Measurements from ENCODE around the gene CARD14. TPM values are rescaled to one million over a fixed set of nuclear protein-coding genes. Genes with fewer than 3 reads are reported as not detected.
A peak's percentile ranks its signal among the peaks of the same experiment; 100 is the strongest.

Gene CARD14
- total and polyA plus RNA-seq, 12 donors = 0.11 to 0.33 (median 0.14) TPM; not detected in 6

- Histone ChIP-seq H3K36me3 (peaks cover 0 to 61% (median 0%) of the 10 kb centered on the region in 9 donors), H3K27ac (peak overlapping the region in 1 of 10 donors; percentile 5), H3K9me3 (no peaks in the 10 kb centered on the region), H3K27me3 (no peaks in the 10 kb centered on the region), H3K4me1 (peaks cover 0 to 32% (median 0%) of the 10 kb centered on the region in 9 donors), H3K4me3 (no peak overlapping the region)
- intact Hi-C loops (cut with DNase I) = loop anchor here in 1 of 10 donors (10.0 kb wide), 1 partner anchor 108 kb away; the partner anchor contains the start of gene EIF4A3
- ATAC-seq (peak in 5 of 8 donors; percentile 43 to 66 (median 54)), DNase-seq (peak in 1 of 2 donors; percentile 52)
- TF ChIP-seq, protein P1, sequence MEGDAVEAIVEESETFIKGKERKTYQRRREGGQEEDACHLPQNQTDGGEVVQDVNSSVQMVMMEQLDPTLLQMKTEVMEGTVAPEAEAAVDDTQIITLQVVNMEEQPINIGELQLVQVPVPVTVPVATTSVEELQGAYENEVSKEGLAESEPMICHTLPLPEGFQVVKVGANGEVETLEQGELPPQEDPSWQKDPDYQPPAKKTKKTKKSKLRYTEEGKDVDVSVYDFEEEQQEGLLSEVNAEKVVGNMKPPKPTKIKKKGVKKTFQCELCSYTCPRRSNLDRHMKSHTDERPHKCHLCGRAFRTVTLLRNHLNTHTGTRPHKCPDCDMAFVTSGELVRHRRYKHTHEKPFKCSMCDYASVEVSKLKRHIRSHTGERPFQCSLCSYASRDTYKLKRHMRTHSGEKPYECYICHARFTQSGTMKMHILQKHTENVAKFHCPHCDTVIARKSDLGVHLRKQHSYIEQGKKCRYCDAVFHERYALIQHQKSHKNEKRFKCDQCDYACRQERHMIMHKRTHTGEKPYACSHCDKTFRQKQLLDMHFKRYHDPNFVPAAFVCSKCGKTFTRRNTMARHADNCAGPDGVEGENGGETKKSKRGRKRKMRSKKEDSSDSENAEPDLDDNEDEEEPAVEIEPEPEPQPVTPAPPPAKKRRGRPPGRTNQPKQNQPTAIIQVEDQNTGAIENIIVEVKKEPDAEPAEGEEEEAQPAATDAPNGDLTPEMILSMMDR (IDR thresholded peaks at IDR 0.05) = peak in 8 of 9 donors; percentile 7 to 57 (median 43)
- WGBS, 2 donors = 63 to 64% methylated on average over 13 of the region's 13 CpGs
Observed at GRCh38 chr17:80252871-80253270, 83.0 kb downstream of the CARD14 start.

GRCh38 chr17:80253631-80254395 lies 84.0 kb downstream of the CARD14 start:
- TF ChIP-seq, protein P1 (IDR thresholded peaks at IDR 0.05) = no peak
- intact Hi-C loops (cut with DNase I) = loop anchor here in 1 of 10 donors (10.0 kb wide), 1 partner anchor 109 kb away; the partner anchor contains the start of gene EIF4A3
- peaks cover 0 to 32% (median 0%) of the 10 kb centered on the region in 9 donors for H3K4me1 ChIP-seq
- H3K27ac ChIP-seq = peak overlapping the region in 2 of 10 donors; percentile 20 to 93
- no peaks in the 10 kb centered on the region for H3K27me3 ChIP-seq
- DNase-seq = no peak
- H3K9me3 ChIP-seq = no peaks in the 10 kb centered on the region
- peaks cover 0 to 51% (median 0%) of the 10 kb centered on the region in 9 donors for H3K36me3 ChIP-seq
- 88 to 93% methylated on average over 21 of the region's 21 CpGs for WGBS, 2 donors
- no peak overlapping the region for H3K4me3 ChIP-seq
- ATAC-seq = no peak

DNA sequence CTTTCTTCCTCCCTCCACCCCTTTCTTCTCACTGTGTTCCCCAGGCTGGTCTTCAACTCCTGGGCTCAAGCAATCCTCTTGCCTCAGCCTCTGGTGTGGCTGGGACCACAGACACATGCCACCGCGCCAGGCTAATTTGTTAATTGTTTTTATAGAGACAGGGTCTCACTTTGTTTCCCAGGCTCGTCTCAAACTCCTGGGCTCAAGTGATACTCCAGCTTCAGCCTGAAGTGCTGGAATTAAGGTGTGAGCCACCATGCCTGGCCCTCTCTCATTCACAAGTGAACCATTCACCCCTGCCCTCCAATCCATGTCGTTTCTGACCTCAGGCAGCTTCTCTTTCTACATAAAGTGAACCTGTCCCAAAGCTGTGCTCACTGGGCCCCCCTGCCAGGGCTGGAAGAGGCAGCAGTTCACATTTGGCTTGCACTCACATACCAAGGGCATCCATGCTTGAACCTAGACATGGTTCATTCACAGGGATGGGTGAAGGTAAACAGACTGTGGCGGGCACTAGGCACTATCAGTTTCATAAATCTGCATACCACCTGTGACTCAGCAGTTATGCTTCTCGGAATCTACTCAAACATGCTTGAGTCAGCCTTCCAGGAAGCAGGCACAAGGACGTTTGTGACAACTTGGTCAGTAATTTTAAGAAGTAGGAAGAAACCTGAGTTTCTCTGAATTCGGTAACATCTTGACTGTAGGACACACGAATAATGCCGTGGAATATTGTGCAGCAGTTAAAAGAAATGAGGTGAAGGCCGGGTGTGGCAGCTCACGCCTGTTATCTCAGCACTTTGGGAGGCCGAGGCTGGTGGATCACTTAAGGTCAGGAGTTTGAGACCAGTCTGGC lies 84.8 kb downstream of the CARD14 start:
- intact Hi-C loops (cut with DNase I) = loop anchor here in 3 of 10 donors (5.0 to 10.0 kb wide), 3 partner anchors 110 to 247 kb away; partner anchors contain the start of genes EIF4A3 (in 1 of the 3) and GAA (in 1 of the 3)
- peak overlapping the region in 3 of 10 donors; percentile 4 to 93 (median 20) for H3K27ac ChIP-seq
- peak overlapping the region in 1 of 10 donors; percentile 6 for H3K4me3 ChIP-seq
- H3K36me3 ChIP-seq = peaks cover 0 to 43% (median 0%) of the 10 kb centered on the region in 9 donors
- H3K4me1 ChIP-seq = peaks cover 0 to 38% (median 2%) of the 10 kb centered on the region in 9 donors
- ATAC-seq (peak in 2 of 8 donors; percentile 10 to 43), DNase-seq (no peak)
- H3K9me3 ChIP-seq = no peaks in the 10 kb centered on the region
- TF ChIP-seq, protein P1 (IDR thresholded peaks at IDR 0.05) = no peak
- WGBS, 2 donors = 79 to 83% methylated on average over 13 of the region's 13 CpGs
- no peaks in the 10 kb centered on the region for H3K27me3 ChIP-seq

DNA sequence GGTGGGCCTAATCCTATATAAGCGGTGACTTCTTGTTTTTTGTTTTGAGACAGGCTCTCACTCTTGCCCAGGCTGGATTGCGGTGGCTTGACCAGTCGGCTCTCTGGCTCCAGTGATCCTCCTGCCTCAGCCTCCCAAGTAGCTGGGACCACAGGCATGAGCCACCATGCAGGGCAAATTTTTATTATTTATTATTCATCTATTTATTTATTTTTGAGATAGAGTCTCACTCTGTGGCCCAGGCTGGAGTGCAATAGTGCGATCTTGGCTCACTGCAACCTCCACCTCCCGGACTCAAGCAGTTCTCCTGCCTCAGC lies 86.2 kb downstream of the CARD14 start:
- Histone ChIP-seq H3K27me3 (no peaks in the 10 kb centered on the region), H3K36me3 (peaks cover 0 to 29% (median 0%) of the 10 kb centered on the region in 9 donors), H3K4me1 (peaks cover 0 to 41% (median 5%) of the 10 kb centered on the region in 9 donors), H3K4me3 (no peak overlapping the region), H3K27ac (peak overlapping the region in 1 of 10 donors; percentile 93), H3K9me3 (no peaks in the 10 kb centered on the region)
- intact Hi-C loops (cut with DNase I) = loop anchor here in 3 of 10 donors (5.0 to 10.0 kb wide), 3 partner anchors 111 to 249 kb away; partner anchors contain the start of genes EIF4A3 (in 1 of the 3) and GAA (in 1 of the 3)
- TF ChIP-seq, protein P1 (IDR thresholded peaks at IDR 0.05) = no peak
- 94 to 99% methylated on average over 5 of the region's 5 CpGs for WGBS, 2 donors
- DNase-seq (no peak), ATAC-seq (no peak)

All from heart right ventricle (tissue), 16 donors.